Neural crest cell (in vitro differentiated cells): ENCODE data around the gene SLC38A3. TPM values are rescaled to one million over a fixed set of nuclear protein-coding genes. Genes with fewer than 3 reads are reported as not detected.
"Not testable (repeated sequence)": the region's sequence is repeated elsewhere in the genome, so short reads cannot be mapped to it uniquely, and the experiment has no call there.

ENCODE experiments used
- DNase-seq: peaks from one replicate; pipeline ENCODE4 v3.0.0; 2021; ENCODE audit warnings: low read depth, mixed read lengths, low spot score
- H3K27ac Mint-ChIP-seq: one replicate; pipeline ENCODE4 v1.8.0; 2021; ENCODE audit warnings: mild to moderate bottlenecking, mixed read lengths; ENCODE audit not compliant: unreplicated experiment
- H3K27me3 Mint-ChIP-seq: 2 replicates; pipeline ENCODE4 v1.8.0; 2021; ENCODE audit warnings: low read depth, mild to moderate bottlenecking, mixed read lengths
- H3K36me3 Mint-ChIP-seq: 2 replicates; pipeline ENCODE4 v1.8.0; 2021; ENCODE audit warnings: low read depth, mild to moderate bottlenecking, mixed read lengths
- H3K4me1 Mint-ChIP-seq: 2 replicates; pipeline ENCODE4 v1.8.0; 2021; ENCODE audit warnings: mixed read lengths
- H3K4me3 Mint-ChIP-seq: one replicate; pipeline ENCODE4 v1.8.0; 2021; ENCODE audit warnings: mild to moderate bottlenecking, mixed read lengths
- H3K9me3 Mint-ChIP-seq: 2 replicates; pipeline ENCODE4 v1.8.0; 2021; ENCODE audit warnings: mixed read lengths
- total RNA-seq: library from RNA; stranded (reverse); gene quantifications from 2 replicates; pipeline ENCODE4 v1.2.1, GENCODE V29; 2021
- TF ChIP-seq, protein P1 (sequence below): fragments of 200-600 bp; sonication (generic); conservative IDR thresholded peaks from 2 replicates; pipeline ENCODE4 v1.5.0; 2021; ENCODE audit warnings: antibody characterized with exemption, mild to moderate bottlenecking

SLC38A3 gene
- total RNA-seq, 1 donor from 2014 or later: 2.7 TPM

- Mint-ChIP-seq H3K9me3 (no peaks in the 10 kb centered on the region), H3K4me3 (no peak overlapping the region), H3K4me1 (peaks cover 5% of the 10 kb centered on the region), H3K36me3 (no peaks in the 10 kb centered on the region), H3K27ac (no peak overlapping the region), H3K27me3 (peaks cover 25% of the 10 kb centered on the region)
- no peak for DNase-seq
- TF ChIP-seq, protein P1, sequence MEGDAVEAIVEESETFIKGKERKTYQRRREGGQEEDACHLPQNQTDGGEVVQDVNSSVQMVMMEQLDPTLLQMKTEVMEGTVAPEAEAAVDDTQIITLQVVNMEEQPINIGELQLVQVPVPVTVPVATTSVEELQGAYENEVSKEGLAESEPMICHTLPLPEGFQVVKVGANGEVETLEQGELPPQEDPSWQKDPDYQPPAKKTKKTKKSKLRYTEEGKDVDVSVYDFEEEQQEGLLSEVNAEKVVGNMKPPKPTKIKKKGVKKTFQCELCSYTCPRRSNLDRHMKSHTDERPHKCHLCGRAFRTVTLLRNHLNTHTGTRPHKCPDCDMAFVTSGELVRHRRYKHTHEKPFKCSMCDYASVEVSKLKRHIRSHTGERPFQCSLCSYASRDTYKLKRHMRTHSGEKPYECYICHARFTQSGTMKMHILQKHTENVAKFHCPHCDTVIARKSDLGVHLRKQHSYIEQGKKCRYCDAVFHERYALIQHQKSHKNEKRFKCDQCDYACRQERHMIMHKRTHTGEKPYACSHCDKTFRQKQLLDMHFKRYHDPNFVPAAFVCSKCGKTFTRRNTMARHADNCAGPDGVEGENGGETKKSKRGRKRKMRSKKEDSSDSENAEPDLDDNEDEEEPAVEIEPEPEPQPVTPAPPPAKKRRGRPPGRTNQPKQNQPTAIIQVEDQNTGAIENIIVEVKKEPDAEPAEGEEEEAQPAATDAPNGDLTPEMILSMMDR: no peak
Observed at GRCh38 chr3:50210510-50211367, 5.7 kb downstream of the SLC38A3 start.

GRCh38 chr3:50211368-50211717 is 6.3 kb downstream of the SLC38A3 start:
- not testable (repeated sequence) for H3K4me3 Mint-ChIP-seq, H3K36me3 Mint-ChIP-seq, H3K9me3 Mint-ChIP-seq, H3K4me1 Mint-ChIP-seq, H3K27ac Mint-ChIP-seq, DNase-seq
- peaks cover 21% of the 10 kb centered on the region for H3K27me3 Mint-ChIP-seq

GRCh38 chr3:50211930-50212329 is 6.9 kb downstream of the SLC38A3 start:
- TF ChIP-seq, protein P1: no peak
- H3K4me1 Mint-ChIP-seq: peaks cover 5% of the 10 kb centered on the region
- H3K4me3 Mint-ChIP-seq: no peak overlapping the region
- H3K9me3 Mint-ChIP-seq: no peaks in the 10 kb centered on the region
- peak overlapping the region; percentile 50 for H3K27ac Mint-ChIP-seq
- no peaks in the 10 kb centered on the region for H3K36me3 Mint-ChIP-seq
- peaks cover 15% of the 10 kb centered on the region for H3K27me3 Mint-ChIP-seq
- no peak for DNase-seq

DNA sequence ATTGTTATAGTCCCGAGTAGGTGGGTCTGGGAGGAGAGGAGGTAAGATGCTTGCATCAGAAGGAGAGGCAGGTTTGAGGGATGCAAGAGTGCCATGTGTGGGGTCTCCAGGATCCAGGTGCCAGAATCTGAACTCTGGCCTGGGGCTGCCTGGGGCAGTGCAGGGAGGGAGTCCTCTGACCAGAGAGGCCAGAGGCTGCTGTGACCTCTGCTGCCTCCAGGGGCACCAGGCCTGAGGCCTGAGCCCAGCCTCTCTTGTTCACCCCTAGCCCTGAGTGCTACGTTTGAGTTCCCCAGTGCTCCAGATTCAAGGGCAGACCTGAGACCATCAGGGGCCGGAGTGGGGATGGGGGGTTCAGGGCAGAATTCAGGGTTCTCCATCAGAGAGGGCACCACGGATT is 7.4 kb downstream of the SLC38A3 start:
- Mint-ChIP-seq H3K4me1 (peaks cover 5% of the 10 kb centered on the region), H3K4me3 (no peak overlapping the region), H3K36me3 (no peaks in the 10 kb centered on the region), H3K9me3 (no peaks in the 10 kb centered on the region), H3K27ac (no peak overlapping the region), H3K27me3 (peaks cover 9% of the 10 kb centered on the region)
- DNase-seq: no peak
- TF ChIP-seq, protein P1: peak; percentile 38

DNA sequence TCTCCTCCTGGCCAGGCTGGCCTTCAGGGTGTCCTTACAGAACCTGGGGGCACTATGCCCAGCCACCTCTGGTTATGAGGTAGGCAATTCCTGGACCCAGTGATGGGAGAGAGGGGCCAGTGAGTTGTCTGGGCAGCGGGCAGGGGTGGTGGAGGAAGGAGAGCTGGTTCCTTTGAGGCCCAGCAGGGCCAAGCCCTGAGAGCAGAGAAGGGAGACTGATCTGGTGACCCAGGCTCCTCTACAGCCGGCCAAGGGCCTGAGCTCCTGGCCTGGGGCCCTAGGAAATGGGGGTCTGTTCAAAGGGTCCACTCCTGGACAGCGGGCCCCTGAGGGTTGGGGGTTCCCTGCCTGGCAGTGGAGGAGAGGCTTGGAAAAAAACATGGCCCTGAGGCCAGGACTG is 7.9 kb downstream of the SLC38A3 start:
- DNase-seq: no peak
- TF ChIP-seq, protein P1: no peak
- no peaks in the 10 kb centered on the region for H3K36me3 Mint-ChIP-seq
- H3K9me3 Mint-ChIP-seq: no peaks in the 10 kb centered on the region
- peaks cover 5% of the 10 kb centered on the region for H3K4me1 Mint-ChIP-seq
- H3K27me3 Mint-ChIP-seq: peaks cover 6% of the 10 kb centered on the region
- H3K4me3 Mint-ChIP-seq: no peak overlapping the region
- H3K27ac Mint-ChIP-seq: no peak overlapping the region

DNA sequence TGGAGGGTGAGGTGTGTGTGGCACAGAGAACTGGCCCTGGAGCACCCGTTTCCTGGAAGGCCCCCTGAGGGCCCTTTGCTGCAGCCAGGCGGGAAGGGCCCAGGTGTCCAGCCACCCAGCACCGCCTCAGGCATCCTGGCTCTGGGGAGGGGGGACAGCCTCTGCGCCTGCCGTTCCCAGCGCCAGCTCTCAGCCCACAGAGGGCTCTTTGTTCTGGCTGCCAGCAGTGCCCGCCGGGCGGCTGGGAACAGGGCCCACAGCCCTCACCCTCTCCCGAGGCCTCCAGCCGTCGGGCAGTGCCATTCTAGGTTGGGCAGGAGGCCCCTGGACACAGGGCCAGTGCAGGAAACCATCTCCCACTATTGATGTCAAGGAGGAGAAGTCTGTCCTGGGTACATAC is 8.3 kb downstream of the SLC38A3 start:
- H3K27me3 Mint-ChIP-seq: peaks cover 5% of the 10 kb centered on the region
- no peak for DNase-seq
- H3K36me3 Mint-ChIP-seq: no peaks in the 10 kb centered on the region
- TF ChIP-seq, protein P1: no peak
- H3K4me1 Mint-ChIP-seq: peaks cover 5% of the 10 kb centered on the region
- no peak overlapping the region for H3K4me3 Mint-ChIP-seq
- no peak overlapping the region for H3K27ac Mint-ChIP-seq
- no peaks in the 10 kb centered on the region for H3K9me3 Mint-ChIP-seq
